GM12864 (cell line): ENCODE results near the gene ZNF248.
A peak's percentile ranks its signal among the peaks of the same experiment; 100 is the strongest.

Source experiments
- DNase-seq: peaks from one replicate; pipeline ENCODE4 v3.0.0-alpha.2; 2011; ENCODE audit warnings: low read depth
- H3K4me3 ChIP-seq: 2 replicates; pipeline ENCODE4 v1.5.1; 2011; ENCODE audit warnings: mild to moderate bottlenecking, low read depth, low read length, control low read depth
- TF ChIP-seq, protein P1 (sequence below): IDR thresholded peaks from 2 replicates; pipeline ENCODE4 v1.5.1; 2011; ENCODE audit warnings: low read depth, mild to moderate bottlenecking, moderate library complexity, low read length, control low read depth, inconsistent platforms; ENCODE audit errors: missing control alignments

The ZNF248 gene

DNA sequence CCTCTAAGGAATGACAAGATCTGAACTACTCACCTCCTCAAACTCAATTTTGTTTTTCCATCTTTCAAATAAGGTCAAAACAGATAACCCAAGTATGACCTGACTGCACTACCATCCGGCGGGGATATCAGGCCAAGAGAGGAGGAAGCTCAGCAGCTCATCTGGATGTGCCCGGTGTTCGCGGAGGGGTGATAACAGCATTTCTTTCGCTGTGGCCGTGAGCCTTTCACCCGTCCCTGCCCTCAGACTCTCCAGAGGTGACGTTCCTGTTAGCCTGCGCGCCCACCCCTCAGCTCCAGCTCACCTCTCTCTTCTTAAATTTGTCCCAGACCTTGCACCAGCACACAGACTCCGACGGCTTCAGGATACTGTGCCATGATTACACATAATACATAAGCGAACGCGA is 526 bp downstream of the ZNF248 start:
- TF ChIP-seq, protein P1, sequence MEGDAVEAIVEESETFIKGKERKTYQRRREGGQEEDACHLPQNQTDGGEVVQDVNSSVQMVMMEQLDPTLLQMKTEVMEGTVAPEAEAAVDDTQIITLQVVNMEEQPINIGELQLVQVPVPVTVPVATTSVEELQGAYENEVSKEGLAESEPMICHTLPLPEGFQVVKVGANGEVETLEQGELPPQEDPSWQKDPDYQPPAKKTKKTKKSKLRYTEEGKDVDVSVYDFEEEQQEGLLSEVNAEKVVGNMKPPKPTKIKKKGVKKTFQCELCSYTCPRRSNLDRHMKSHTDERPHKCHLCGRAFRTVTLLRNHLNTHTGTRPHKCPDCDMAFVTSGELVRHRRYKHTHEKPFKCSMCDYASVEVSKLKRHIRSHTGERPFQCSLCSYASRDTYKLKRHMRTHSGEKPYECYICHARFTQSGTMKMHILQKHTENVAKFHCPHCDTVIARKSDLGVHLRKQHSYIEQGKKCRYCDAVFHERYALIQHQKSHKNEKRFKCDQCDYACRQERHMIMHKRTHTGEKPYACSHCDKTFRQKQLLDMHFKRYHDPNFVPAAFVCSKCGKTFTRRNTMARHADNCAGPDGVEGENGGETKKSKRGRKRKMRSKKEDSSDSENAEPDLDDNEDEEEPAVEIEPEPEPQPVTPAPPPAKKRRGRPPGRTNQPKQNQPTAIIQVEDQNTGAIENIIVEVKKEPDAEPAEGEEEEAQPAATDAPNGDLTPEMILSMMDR: no peak
- no peak for DNase-seq
- H3K4me3 ChIP-seq: peak overlapping the region; percentile 96

DNA sequence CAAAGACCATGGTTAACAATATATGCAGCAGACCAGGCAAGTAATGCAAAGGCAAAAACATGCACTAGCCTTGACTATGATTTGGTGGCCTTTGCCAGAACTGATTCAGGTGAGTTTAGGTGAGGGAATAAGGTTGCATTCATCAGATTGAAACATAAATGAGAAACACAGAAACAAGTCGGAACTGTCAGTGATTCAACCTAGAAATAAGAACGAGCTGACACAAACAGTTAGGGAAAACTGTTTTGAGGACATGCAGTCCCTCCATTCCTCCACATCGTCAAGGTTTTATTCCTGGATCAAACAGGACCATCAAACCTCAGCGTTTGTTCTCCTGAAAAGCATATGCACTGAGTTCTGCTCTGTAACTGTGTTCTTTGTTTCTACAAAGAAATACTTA is 1.8 kb downstream of the ZNF248 start:
- TF ChIP-seq, protein P1: no peak
- no peak for DNase-seq
- no peak overlapping the region; the same call in 1 of the 2 replicates for H3K4me3 ChIP-seq

DNA sequence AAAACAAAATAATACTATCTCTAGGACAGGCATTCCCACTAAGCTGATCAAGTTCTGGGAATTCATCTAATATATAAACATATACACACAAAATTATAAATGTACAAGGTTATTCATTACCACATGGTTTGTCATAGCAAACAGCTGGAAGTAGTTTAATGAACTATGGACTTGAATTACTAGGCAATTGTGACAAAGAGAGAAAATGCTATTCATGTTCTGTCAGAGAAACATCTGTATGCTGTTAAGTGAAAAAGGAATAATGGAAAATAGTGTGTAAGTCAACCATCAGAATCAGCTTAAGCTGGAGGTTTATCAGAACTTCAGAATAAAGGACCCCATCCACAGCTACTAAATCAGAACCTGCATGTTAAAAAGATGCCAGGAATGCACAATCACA is 2.8 kb downstream of the ZNF248 start:
- DNase-seq: no peak
- TF ChIP-seq, protein P1: no peak
- H3K4me3 ChIP-seq: no peak overlapping the region

DNA sequence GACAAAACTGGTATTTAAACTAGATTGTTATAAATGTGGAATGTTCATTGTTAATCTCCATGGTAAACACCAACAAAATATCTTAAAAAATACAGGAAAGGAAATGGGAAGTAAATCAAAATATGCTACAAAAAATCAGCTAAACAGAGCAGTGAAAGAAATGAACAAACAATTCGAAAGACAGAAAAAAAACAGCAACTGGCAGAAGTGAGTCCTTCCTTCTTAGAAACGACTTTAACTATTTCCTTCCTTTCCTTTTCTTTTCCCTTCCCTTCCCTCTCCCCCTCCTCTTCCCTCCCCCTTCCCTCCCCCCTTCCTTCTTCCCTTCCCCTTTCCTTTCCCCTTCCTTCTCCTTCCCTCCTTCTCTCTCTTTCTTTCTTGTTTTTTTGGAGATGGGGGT is 12.8 kb downstream of the ZNF248 start:
- TF ChIP-seq, protein P1: no peak
- no peak overlapping the region for H3K4me3 ChIP-seq
- DNase-seq: no peak

DNA sequence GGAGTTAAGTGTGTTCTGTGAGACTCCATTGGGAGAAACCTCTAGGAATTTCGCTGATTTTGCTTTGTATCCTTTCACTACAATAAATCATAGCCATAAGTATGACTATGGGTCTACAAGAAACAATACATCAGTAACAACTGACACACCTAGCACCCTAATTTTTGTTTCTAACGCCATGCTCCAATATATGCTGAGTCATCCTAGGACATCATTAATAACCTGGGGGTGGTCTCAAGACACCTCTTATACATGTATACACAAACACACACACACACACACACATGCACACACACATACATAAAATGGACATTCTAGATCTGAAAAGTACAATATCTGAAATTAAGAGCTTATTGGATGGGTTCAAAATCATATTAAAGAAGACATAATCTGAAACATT is 18.2 kb downstream of the ZNF248 start:
- no peak overlapping the region for H3K4me3 ChIP-seq
- TF ChIP-seq, protein P1: no peak
- no peak for DNase-seq

DNA sequence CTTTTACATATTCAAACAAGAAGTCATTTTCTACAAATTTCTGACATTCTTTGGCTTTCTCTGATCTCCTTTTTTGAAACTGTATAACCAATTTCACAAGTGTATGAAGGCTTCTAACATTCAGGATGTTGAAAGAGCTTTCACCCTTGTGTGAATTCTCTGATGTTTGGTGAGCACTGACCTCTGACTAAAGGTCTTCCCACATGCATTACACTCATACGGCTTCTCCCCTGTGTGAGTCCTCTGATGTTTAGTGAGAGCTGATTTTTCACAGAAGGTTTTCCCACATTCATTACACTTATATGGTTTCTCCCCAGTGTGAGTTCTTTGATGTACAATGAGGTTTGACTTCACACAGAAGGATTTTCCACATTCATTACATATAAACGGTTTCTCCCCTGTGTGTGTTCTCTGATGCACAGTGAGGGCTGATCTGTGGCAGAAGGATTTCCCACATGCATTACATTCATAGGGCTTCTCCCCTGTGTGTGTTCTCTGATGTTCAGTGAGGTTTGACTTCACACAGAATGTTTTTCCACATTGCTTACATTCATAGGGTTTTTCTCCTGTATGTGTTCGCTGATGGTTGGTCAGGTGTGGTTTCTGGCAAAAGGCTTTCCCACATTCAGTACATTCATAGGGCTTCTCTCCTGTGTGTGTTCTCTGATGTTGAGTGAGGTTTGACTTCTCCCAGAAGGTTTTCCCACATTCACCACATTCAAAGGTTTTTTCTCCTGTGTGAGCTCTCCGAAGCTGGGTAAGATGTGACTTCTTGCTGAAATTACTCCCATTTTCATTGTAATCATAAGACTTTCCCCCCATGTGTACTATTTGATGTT is 25.7 kb downstream of the ZNF248 start:
- H3K4me3 ChIP-seq: no peak overlapping the region
- TF ChIP-seq, protein P1: no peak
- no peak for DNase-seq

DNA sequence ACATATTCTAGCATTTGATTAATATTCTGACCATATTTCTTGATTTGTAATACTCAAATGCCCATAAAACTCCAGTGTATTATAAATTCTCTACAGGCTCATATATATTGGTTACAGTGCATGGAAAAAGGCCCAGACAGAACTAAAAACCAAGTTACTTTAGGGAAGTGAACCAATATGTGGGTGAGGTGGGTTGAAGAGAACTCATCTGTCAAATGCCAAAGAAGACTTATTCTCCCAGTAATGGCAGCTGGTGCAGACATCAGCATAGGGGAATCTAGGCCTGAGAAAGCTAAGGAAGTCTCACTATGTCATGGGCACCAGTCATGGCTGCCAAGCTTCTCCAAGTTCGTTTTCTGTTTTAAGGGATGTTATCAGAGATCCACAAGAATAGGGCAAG is 30.6 kb downstream of the ZNF248 start:
- TF ChIP-seq, protein P1: no peak
- DNase-seq: no peak
- no peak overlapping the region for H3K4me3 ChIP-seq
